Esophagus squamous epithelium (tissue), 5 donors: ENCODE results near the gene ALDH16A1. TPM values are rescaled to one million over a fixed set of nuclear protein-coding genes. Genes with fewer than 3 reads are reported as not detected.
A peak's percentile ranks its signal among the peaks of the same experiment; 100 is the strongest.

ENCODE experiments used
- DNase-seq: peaks from one replicate; lab custom pipeline; 2025; lab: John Stamatoyannopoulos, UW
- H3K27ac ChIP-seq, 4 donors: fragments of 200-600 bp; sonication (generic); one replicate each; pipeline ENCODE4 v1.5.1; 2016 to 2019; ENCODE audit warnings: mild to moderate bottlenecking in 1 of 4
- H3K27me3 ChIP-seq, 4 donors: fragments of 200-600 bp; sonication (generic); 1 replicate in 3 of 4; 2 replicates in 1 of 4; pipeline versions ENCODE4 v1.5.1 to v1.6.0; 2017 to 2021; ENCODE audit warnings: antibody characterized with exemption in 1 of 4
- H3K36me3 ChIP-seq, 3 donors: fragments of 200-600 bp; sonication (generic); one replicate each; pipeline ENCODE4 v1.5.1; 2016 to 2019
- H3K4me1 ChIP-seq, 3 donors: fragments of 200-600 bp; sonication (generic); one replicate each; pipeline ENCODE4 v1.5.1; 2017 to 2019
- H3K4me3 ChIP-seq, 4 donors: fragments of 200-600 bp; sonication (generic); 1 replicate in 3 of 4; 2 replicates in 1 of 4; pipeline ENCODE4 v1.5.1; 2016 to 2019; ENCODE audit warnings: mild to moderate bottlenecking in 2 of 4, moderate library complexity in 1 of 4
- H3K9me3 ChIP-seq, 3 donors: fragments of 200-600 bp; sonication (generic); one replicate each; pipeline ENCODE4 v1.5.1; 2016 to 2019
- CTCF ChIP-seq, 6 experiments: fragments of 450-650 bp in 4 of 6; fragments of 200-600 bp in 2 of 6; sonication (generic) in 2 of 6; IDR thresholded peaks; one replicate each; pipeline ENCODE4 v1.5.1; 2016 to 2019; ENCODE audit warnings: antibody characterized with exemption in 6 of 6, mild to moderate bottlenecking in 4 of 6, moderate library complexity in 4 of 6
- POLR2A ChIP-seq, 4 donors: fragments of 450-650 bp; IDR thresholded peaks; one replicate each; pipeline ENCODE4 v1.6.1; 2017; ENCODE audit warnings: antibody characterized with exemption in 4 of 4, mild to moderate bottlenecking in 4 of 4, moderate library complexity in 3 of 4
- WGBS, 2 donors: methylation state at CpG; one replicate each; pipeline ENCODE4 v1.1.5; 2018; 5-methylcytosine and 5-hydroxymethylcytosine counted together
- intact Hi-C: fragments of 100-400 bp; cut with DNase I; formaldehyde crosslinking; loops from one replicate; pipeline ENCODE4 v1.15.0; 2022
- total RNA-seq, 4 donors: library from RNA; depleted of rRNA; stranded (reverse); fragments of >200 nt; gene quantifications; one replicate each; pipeline ENCODE4 v1.1.0, GENCODE V29; 2016
- donor health status: DM: yes; HTN: yes; CAD: no.

Gene ALDH16A1
- total RNA-seq, 4 donors from 2014 or later: 35.9 to 56.5 (median 39.0) TPM

DNA sequence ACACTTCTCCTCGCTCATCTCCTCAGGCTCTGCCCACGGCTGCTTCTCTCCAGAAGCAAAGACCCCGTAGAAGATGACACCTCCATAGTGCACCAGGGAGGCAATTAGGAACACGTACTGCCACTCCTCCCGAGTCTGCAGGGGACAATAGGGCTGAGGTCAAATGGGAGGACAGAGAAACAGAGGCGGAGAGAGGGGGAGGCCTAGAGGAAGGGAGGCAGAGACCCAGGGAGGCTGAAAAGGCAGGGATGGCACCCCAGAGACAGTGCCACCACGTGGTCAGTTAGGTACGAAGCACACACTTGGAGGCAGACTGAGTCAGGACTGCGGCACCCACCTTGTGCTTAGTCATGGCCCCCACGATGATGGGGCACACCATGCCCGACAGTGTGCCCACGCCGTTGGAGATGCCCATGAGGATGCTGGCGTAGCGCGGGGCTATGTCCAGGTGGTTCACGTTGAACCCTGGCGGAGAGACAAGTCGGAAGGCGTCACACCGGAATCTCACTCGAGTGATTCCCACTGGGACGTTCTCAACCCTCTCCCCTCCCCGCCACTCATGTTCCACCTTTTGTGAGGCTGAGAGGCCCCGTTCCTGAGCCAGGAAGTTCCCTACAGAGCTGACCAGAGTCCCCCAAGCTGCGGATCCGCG is 22.2 kb upstream of the ALDH16A1 start:
- 26 to 73% methylated on average over 6 to 20 of the region's 28 CpGs for WGBS, 2 donors
- Histone ChIP-seq H3K27me3 (peaks cover 22 to 100% (median 49%) of the 10 kb centered on the region in 4 donors), H3K36me3 (no peaks in the 10 kb centered on the region), H3K4me1 (peaks cover 11 to 23% (median 11%) of the 10 kb centered on the region in 3 donors), H3K4me3 (no peak overlapping the region), H3K27ac (no peak overlapping the region), H3K9me3 (no peaks in the 10 kb centered on the region)
- intact Hi-C loops: no loop called here
- no peak for DNase-seq
- TF ChIP-seq CTCF (IDR thresholded peaks at IDR 0.05) (peak in 1 of 6 experiments; percentile 7), POLR2A (IDR thresholded peaks at IDR 0.05) (no peak)

DNA sequence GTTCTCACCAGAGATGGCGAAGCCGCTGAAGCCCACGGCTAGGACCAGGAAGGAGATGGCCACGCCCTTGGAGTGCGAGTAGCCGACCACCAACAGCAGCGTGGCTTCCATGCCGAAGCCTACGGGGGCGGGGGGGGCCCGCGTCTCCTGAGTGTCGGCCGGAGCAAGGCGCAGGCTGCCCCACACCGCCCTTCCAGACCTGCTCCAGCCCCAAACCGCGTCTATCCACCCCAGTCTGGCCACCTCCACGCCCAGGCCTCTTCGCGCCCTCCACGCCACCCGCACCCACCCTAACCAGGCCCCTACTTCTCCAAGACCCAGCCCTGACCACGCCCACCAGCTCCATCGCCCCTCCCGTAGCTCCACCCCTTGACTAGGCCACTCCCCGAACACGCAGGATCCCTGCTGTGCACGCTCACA is 21.7 kb upstream of the ALDH16A1 start:
- no peaks in the 10 kb centered on the region for H3K36me3 ChIP-seq
- peaks cover 11 to 23% (median 11%) of the 10 kb centered on the region in 3 donors for H3K4me1 ChIP-seq
- no peaks in the 10 kb centered on the region for H3K9me3 ChIP-seq
- peaks cover 22 to 100% (median 47%) of the 10 kb centered on the region in 4 donors for H3K27me3 ChIP-seq
- TF ChIP-seq CTCF (IDR thresholded peaks at IDR 0.05) (no peak), POLR2A (IDR thresholded peaks at IDR 0.05) (no peak)
- no peak overlapping the region for H3K27ac ChIP-seq
- no peak for DNase-seq
- no peak overlapping the region for H3K4me3 ChIP-seq
- intact Hi-C loops: no loop called here
- WGBS, 2 donors: 40 to 50% methylated on average over 23 to 25 of the region's 29 CpGs

GRCh38 chr19:49432141-49433073 is 20.6 kb upstream of the ALDH16A1 start:
- no peak for TF ChIP-seq CTCF (IDR thresholded peaks at IDR 0.05)
- no peak for TF ChIP-seq POLR2A (IDR thresholded peaks at IDR 0.05)
- peaks cover 28 to 100% (median 48%) of the 10 kb centered on the region in 4 donors for H3K27me3 ChIP-seq
- intact Hi-C loops: no loop called here
- 30 to 31% methylated on average over 13 to 21 of the region's 63 CpGs for WGBS, 2 donors
- H3K36me3 ChIP-seq: no peaks in the 10 kb centered on the region
- peaks cover 11 to 23% (median 11%) of the 10 kb centered on the region in 3 donors for H3K4me1 ChIP-seq
- no peaks in the 10 kb centered on the region for H3K9me3 ChIP-seq
- H3K27ac ChIP-seq: no peak overlapping the region
- no peak for DNase-seq
- H3K4me3 ChIP-seq: no peak overlapping the region

DNA sequence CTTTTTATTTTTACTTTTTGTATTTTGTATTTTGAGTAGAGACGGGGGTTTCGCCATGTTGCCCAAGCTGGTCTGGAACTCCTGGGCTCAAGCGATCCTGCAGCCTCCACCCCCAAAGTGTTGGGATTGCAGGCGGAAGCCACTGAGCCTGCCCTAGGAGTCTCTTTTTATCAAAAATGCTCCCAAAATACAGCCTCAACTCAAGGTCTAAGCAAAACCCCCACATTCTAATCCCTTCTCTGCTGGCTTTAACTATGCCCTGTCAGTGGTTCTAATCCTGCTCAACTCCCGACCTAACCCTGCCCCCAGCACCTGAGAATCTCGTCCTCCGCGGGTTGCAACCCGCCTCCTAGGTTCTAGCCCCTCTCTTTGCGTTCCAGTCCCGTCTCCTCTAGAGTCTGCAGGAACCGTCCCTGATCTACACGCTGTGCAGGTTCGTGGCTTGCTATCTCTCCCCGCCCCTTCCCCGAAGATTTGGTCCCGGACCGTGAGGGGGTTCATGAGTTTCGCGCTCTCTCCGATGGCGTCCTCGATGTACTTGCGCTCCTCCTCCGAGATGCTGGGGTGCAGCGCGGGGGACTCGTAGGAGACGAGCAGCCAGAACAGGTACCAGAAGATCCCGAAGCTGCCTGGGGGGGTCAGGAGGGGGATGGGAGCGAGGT is 19.7 kb upstream of the ALDH16A1 start:
- Histone ChIP-seq H3K4me3 (no peak overlapping the region), H3K36me3 (no peaks in the 10 kb centered on the region), H3K27me3 (peaks cover 20 to 100% (median 39%) of the 10 kb centered on the region in 4 donors), H3K27ac (no peak overlapping the region), H3K9me3 (no peaks in the 10 kb centered on the region), H3K4me1 (peaks cover 3 to 14% (median 5%) of the 10 kb centered on the region in 3 donors)
- WGBS, 2 donors: 25 to 36% methylated on average over 15 to 19 of the region's 31 CpGs
- intact Hi-C loops: no loop called here
- TF ChIP-seq POLR2A (IDR thresholded peaks at IDR 0.05) (no peak), CTCF (IDR thresholded peaks at IDR 0.05) (no peak)
- no peak for DNase-seq
